Activated CD8-positive, alpha-beta T cell treated with anti-CD3 and anti-CD28 coated beads for 36 hours (primary cell): ENCODE results near the gene NEDD9. TPM values are rescaled to one million over a fixed set of nuclear protein-coding genes. Genes with fewer than 3 reads are reported as not detected.

Source experiments
- ATAC-seq: fragments of 200-7000 bp; cut with Tn5 transposase; one replicate; pipeline ENCODE4 v1.10.0; 2021; ENCODE audit warnings: mild to moderate bottlenecking, moderate library complexity
- CTCF ChIA-PET: fragments of 350-600 bp; sonication (Branson Sonifier 250); formaldehyde crosslinking; loops from one replicate; lab custom pipeline; 2021; ENCODE audit warnings: antibody characterized with exemption; lab: Charles Lee
- POLR2A ChIA-PET: fragments of 350-600 bp; sonication (Branson Sonifier 250); formaldehyde crosslinking; loops from one replicate; lab custom pipeline; 2021; ENCODE audit warnings: antibody characterized with exemption; lab: Charles Lee
- DNase-seq: peaks from one replicate; pipeline ENCODE4 v3.0.0-alpha.2; 2020
- H3K27ac Mint-ChIP-seq: one replicate; pipeline ENCODE4 v1.8.0; 2021; ENCODE audit warnings: mild to moderate bottlenecking, mixed read lengths
- H3K27me3 Mint-ChIP-seq: one replicate; pipeline ENCODE4 v1.8.0; 2021; ENCODE audit warnings: mixed read lengths
- H3K36me3 Mint-ChIP-seq: one replicate; pipeline ENCODE4 v1.8.0; 2021; ENCODE audit warnings: low read depth, mixed read lengths
- H3K4me1 Mint-ChIP-seq: one replicate; pipeline ENCODE4 v1.8.0; 2021; ENCODE audit warnings: low read depth, mixed read lengths
- H3K4me3 Mint-ChIP-seq: one replicate; pipeline ENCODE4 v1.8.0; 2021; ENCODE audit warnings: mild to moderate bottlenecking, moderate library complexity, mixed read lengths
- H3K9me3 Mint-ChIP-seq: one replicate; pipeline ENCODE4 v1.8.0; 2021; ENCODE audit warnings: mixed read lengths
- CTCF ChIP-seq: fragments of 200-600 bp; IDR thresholded peaks from one replicate; pipeline ENCODE4 v1.8.0; 2022; ENCODE audit warnings: antibody characterized with exemption, mild to moderate bottlenecking
- intact Hi-C: fragments of 100-400 bp; cut with micrococcal nuclease; formaldehyde crosslinking; loops from one replicate; pipeline ENCODE4 v1.10.0; 2022
- total RNA-seq, 2 experiments: library from RNA; stranded (reverse); gene quantifications; one replicate each; pipeline ENCODE4 v1.2.3, GENCODE V29; 2021

Gene NEDD9
- total RNA-seq, 2 experiments from 2014 or later = 26.6 to 29.7 TPM

GRCh38 chr6:11243861-11244260, 11.4 kb upstream of the NEDD9 start:
- no peak for TF ChIP-seq CTCF
- Mint-ChIP-seq H3K4me3 (no peak overlapping the region), H3K36me3 (peaks cover 27% of the 10 kb centered on the region), H3K27ac (no peak overlapping the region), H3K4me1 (peaks cover 14% of the 10 kb centered on the region), H3K9me3 (no peaks in the 10 kb centered on the region), H3K27me3 (no peaks in the 10 kb centered on the region)
- ATAC-seq = no peak
- ChIA-PET CTCF (interaction anchor here (1.5 kb wide), 1 partner anchor 101 kb away, joined by 3 read pairs; no protein-coding TSS in a partner anchor), POLR2A (interaction anchor here (1.1 kb wide), 1 partner anchor 14 kb away, joined by 4 read pairs; no protein-coding TSS in a partner anchor)
- intact Hi-C loops = loop anchor here (2.0 kb wide), 1 partner anchor 57 kb away; no protein-coding TSS in a partner anchor
- DNase-seq = no peak

GRCh38 chr6:11242711-11243110, 10.2 kb upstream of the NEDD9 start:
- Mint-ChIP-seq H3K4me1 (peaks cover 14% of the 10 kb centered on the region), H3K27ac (no peak overlapping the region), H3K27me3 (no peaks in the 10 kb centered on the region), H3K9me3 (no peaks in the 10 kb centered on the region), H3K36me3 (peaks cover 25% of the 10 kb centered on the region), H3K4me3 (no peak overlapping the region)
- DNase-seq = no peak
- POLR2A ChIA-PET = interaction anchor here (1.0 kb wide), 1 partner anchor 111 kb away, joined by 3 read pairs; no protein-coding TSS in a partner anchor
- intact Hi-C loops = no loop called here
- no peak for ATAC-seq
- no peak for TF ChIP-seq CTCF
- CTCF ChIA-PET = interaction anchor here (1.5 kb wide), 2 partner anchors 12 to 99 kb away, joined by 3 to 4 read pairs; no protein-coding TSS in a partner anchor

GRCh38 chr6:11241793-11242201, 9.3 kb upstream of the NEDD9 start:
- no peak overlapping the region for H3K4me3 Mint-ChIP-seq
- no peak overlapping the region for H3K27ac Mint-ChIP-seq
- peaks cover 18% of the 10 kb centered on the region for H3K36me3 Mint-ChIP-seq
- H3K9me3 Mint-ChIP-seq = no peaks in the 10 kb centered on the region
- no peaks in the 10 kb centered on the region for H3K27me3 Mint-ChIP-seq
- ATAC-seq = no peak
- no peak for TF ChIP-seq CTCF
- ChIA-PET POLR2A (interaction anchor here (1.0 kb wide), 1 partner anchor 112 kb away, joined by 3 read pairs; no protein-coding TSS in a partner anchor), CTCF (interaction anchor here (1.5 kb wide), 1 partner anchor 13 kb away, joined by 4 read pairs; no protein-coding TSS in a partner anchor)
- peaks cover 19% of the 10 kb centered on the region for H3K4me1 Mint-ChIP-seq
- no peak for DNase-seq
- intact Hi-C loops = no loop called here

- Mint-ChIP-seq H3K36me3 (peaks cover 18% of the 10 kb centered on the region), H3K27ac (no peak overlapping the region), H3K4me1 (peaks cover 25% of the 10 kb centered on the region), H3K9me3 (no peaks in the 10 kb centered on the region), H3K27me3 (no peaks in the 10 kb centered on the region), H3K4me3 (no peak overlapping the region)
- ChIA-PET POLR2A (interaction anchor here (1.0 kb wide), 1 partner anchor 112 kb away, joined by 3 read pairs; no protein-coding TSS in a partner anchor), CTCF (interaction anchor here (1.5 kb wide), 1 partner anchor 14 kb away, joined by 4 read pairs; no protein-coding TSS in a partner anchor)
- TF ChIP-seq CTCF = no peak
- DNase-seq = no peak
- ATAC-seq = no peak
- intact Hi-C loops = no loop called here
Measured at GRCh38 chr6:11241154-11241792, 8.8 kb upstream of the NEDD9 start.

- no peak for ATAC-seq
- ChIA-PET POLR2A (interaction anchor here (1.2 kb wide), 1 partner anchor 91 kb away, joined by 3 read pairs; no protein-coding TSS in a partner anchor), CTCF (interaction anchor here (0.6 to 1.1 kb wide), 4 partner anchors 10 to 259 kb away, joined by 3 read pairs; no protein-coding TSS in a partner anchor)
- intact Hi-C loops = loop anchor here (10.0 kb wide), 1 partner anchor 257 kb away; no protein-coding TSS in a partner anchor
- Mint-ChIP-seq H3K9me3 (no peaks in the 10 kb centered on the region), H3K4me1 (peaks cover 35% of the 10 kb centered on the region), H3K27ac (no peak overlapping the region), H3K36me3 (peaks cover 9% of the 10 kb centered on the region), H3K27me3 (no peaks in the 10 kb centered on the region), H3K4me3 (no peak overlapping the region)
- no peak for TF ChIP-seq CTCF
- no peak for DNase-seq
Measured at GRCh38 chr6:11237956-11238355, 5.5 kb upstream of the NEDD9 start.
